Nucleus accumbens (tissue), 56 donors: ENCODE measurements around the gene SULT1A1.
"Not testable (repeated sequence)": the region's sequence is repeated elsewhere in the genome, so short reads cannot be mapped to it uniquely, and the experiment has no call there.

Experiments used
- DNase-seq, 56 donors: peaks; one replicate each; lab custom pipeline; 2025; lab: John Stamatoyannopoulos, UW

SULT1A1 gene

DNA sequence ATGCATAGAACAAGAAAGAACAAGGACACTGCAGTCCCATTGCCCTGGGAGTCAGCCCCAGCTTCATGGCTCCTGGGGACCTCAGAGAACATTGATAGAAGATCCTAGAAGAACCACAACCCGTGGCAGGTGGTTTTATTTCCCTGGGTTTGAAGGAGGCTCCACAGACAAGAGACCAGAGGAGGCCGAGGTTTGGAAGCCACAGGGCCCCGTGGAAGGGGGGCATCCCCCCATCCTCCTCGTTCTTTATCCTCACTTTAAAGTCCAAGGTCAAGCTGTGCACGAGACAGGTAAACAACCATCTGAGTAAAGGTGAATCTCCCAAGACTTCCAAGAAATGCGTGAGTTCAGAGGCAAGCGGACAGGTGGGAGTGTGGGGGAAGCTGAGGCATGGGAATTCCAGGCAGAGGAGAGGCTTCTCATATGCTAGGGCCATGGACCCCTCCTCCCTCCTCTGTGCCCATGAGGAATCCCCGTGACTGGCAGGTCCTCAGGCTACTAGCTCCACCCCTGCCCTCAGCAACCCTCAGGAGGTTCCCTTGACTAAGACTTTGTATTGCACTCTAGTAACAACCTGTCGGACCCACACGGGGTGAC is 849 bp upstream of the SULT1A1 start:
- no peak for DNase-seq

GRCh38 chr16:28608867-28609596 is 812 bp downstream of the SULT1A1 start:
- DNase-seq: peak in 9 of 56 donors; percentile 2 to 45 (median 11)

GRCh38 chr16:28608496-28608808 is 1.4 kb downstream of the SULT1A1 start:
- DNase-seq: not testable (repeated sequence)

DNA sequence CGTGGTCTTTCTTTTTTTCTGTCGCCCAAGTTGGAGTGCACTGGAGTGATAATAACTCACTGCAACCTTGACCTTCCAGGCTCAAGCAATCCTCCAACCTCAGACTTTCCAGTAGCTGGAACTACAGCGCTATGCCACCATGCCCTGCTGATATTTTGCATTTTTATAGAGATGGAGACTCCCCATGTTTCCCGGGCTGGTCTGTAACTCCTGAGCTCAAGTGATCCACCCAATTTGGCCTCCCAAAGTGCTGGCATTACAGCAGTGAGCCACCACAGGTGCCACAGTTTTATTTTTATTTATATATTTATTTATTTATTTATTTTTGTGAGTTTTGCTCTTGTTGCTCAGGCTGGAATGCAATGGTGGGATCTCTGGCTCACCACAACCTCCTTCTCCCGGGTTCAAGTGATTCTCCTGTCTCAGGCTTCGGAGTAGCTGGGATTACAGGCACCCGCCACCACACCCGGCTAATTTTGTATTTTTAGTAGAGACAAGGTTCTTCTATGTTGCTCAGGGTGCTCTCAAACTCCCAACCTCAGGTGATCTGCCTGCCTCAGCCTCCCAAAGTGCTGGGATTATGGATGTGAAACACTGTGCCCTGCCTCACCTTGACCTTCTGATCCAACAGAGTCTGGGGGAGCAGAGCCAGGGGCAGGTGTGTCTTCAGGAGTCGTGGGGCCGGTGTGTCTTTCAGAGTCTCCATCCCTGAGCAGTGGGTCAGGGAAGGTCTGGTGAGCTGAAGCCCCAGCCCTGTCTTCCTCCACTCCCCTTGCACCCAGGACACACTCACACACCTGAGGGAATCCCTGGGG is 2.0 kb downstream of the SULT1A1 start:
- not testable (repeated sequence) for DNase-seq

- no peak for DNase-seq
These were observed 2.7 kb downstream of the SULT1A1 start for GRCh38 chr16:28607116-28607623.

- DNase-seq: no peak
These were observed 3.3 kb downstream of the SULT1A1 start for GRCh38 chr16:28606291-28607115.

GRCh38 chr16:28604186-28604565 is 5.7 kb downstream of the SULT1A1 start:
- DNase-seq: no peak

DNA sequence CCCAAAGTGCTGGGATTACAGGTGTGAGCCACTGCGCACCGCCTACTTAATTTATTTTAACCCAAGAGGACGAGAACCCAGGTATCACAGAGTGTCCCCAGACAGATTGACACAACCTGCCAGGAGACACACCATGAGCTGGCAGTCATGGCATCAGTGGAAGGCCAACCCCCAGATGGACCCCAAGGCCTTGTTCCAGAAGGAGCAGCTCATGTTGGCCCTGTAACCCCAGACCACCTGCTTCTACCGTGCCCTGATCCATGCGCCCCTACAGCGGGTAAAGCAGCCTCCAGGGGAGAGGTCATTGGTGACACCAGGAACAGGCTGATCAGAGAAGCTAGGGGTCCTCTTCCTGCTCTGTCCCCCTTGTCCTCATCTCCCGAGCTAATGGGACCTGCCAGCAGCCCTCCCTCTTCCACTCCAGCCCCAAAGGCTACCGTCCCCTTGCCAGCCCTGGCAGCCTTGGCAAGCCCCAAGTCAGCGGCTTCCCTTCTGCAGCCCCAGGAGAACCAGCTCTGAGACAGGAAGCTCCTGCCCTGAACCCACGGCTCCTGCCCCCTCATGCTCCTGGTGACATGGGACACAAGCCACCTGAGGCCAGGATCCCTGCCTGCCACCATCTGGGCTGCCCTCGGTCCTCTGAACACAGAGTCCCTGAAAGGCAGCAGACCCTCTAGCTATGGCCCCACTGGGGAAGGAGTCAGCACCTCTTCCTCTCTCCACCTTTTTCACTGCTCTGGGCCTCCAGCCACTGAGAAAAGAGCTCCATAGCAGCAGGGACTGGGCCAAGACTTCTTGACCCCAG is 6.3 kb downstream of the SULT1A1 start:
- no peak for DNase-seq

GRCh38 chr16:28602529-28602928 is 7.3 kb downstream of the SULT1A1 start:
- no peak for DNase-seq

GRCh38 chr16:28602062-28602461 is 7.8 kb downstream of the SULT1A1 start:
- DNase-seq: not testable (repeated sequence)

GRCh38 chr16:28601589-28601988 is 8.3 kb downstream of the SULT1A1 start:
- not testable (repeated sequence) for DNase-seq

DNA sequence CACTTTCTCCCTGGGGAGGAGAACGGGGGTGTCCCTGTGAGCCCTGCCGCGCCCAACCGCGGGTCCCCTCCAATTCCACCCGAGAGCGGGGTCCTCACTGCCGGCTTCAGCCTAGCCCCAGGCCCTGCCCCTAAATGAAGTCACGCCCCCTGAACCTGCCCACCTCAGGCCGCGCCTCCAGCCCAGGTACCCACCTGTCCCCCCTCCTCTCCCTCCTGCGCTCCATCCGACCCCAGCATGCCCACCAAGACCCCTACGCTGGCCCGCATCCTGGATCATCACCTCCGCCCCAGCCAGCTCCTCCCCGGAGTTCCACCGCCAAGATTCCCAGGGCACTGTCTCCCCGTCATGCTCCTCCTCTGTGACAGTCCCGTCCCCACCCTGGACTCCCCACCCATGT is 8.9 kb downstream of the SULT1A1 start:
- DNase-seq: not testable (repeated sequence)

DNA sequence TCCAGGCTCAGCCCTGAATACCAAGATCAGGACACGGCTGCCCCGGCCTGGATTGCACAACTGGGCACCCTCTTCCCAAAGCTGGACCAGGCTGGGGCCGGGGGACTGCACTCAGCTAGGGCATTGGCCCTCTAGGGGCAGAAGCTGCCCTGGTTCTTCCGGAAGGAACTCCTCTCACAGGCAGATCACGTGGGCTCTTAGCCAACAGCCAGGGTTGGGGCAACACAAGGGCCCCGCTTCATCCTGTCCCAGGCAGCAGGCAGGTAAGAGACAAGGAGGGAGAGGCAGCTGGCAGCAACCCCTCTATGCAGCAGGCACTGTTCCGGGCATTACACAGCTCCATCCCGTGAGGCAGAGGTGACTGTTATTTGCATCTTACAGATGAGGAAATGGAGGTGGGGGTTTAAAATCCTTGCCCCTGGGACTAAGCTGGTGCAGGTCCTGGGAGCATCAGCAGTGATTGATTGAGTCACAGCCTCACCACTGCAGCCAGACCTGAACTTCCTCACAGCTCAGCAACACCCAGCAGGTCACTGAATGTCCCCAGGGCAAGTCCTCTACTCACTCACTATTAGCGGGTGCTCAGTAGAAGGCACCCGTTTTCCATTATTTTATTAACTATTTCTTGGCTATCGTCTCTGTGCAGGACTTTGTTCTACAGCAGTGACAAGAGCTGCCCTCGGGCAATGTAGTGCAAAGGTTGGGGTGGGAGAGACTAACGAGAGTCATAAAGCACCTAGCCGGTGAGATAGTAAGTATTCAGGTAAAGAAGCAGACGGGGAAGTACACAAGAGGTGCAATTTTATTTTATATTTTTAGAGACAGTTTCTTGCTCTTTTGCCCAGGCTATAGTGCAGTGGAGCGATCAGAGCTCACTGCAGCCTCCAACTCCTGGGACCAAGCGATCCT is 10.2 kb downstream of the SULT1A1 start:
- not testable (repeated sequence) for DNase-seq

DNA sequence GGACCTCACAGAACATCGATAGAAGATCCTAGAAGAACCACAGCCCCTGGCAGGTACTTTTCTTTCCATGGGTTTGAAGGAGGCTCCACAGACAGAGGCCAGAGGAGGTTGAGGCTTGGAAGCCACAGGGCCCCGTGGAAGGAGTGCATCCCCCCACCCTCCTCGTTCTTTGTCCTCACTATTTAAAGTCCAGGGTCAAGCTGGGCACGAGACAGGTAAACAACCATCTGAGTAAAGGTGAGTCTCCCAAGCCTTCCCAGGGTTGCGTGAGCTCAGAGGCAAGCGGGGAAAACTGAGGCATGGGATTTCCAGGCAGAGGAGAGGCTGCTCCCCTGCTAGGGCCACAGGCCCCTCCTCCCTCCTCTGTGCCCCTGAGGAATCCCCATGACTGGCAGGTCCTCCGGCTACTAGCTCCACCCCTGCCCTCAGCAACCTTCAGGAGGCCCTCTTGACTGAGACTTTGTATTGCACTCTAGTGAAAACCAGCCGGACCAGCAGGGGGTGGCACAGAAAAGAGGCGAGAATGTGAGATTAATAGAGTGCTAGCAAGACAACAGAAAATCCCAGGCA is 12.1 kb downstream of the SULT1A1 start:
- no peak for DNase-seq

DNA sequence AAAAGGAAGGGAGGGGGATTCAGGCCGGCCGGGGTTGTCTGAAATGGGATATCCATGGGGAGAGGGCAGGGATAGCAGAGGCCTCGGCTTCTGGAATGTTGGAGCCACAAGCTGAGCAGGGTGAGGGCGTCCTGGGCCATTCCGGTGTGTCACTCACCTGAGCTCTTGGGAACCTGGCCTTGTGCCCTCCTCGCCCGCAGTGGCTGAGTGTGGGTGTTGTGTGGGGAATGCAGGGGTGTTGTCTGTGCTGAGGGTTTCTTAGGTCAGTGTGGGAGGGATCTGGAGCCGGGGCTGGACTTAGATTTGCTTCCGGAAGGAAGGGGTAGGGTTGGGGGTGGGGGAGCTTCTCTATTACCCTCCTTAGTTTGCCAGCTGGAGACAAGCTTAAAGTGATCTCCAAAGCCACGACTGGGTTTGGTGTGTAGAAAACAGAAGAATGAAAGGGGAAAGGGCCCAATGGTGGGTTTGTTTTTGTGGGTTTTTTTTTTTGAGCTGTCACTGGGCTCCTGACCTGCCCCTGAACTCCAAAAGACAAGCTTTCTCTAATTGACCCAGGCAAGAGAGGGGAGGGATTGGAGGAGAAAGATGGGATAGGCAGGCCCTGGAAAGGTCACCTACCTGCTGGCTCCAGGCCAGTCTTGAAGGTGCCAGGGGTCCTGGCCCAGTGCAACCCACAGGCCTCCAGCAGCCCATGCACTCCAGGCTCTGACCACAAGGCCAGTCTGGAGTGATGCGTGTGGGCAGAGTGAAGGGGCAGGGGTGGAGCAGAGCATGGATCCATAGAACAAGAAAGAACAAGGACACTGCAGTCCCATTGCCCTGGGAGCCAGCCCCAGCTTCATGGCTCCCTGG is 12.8 kb downstream of the SULT1A1 start, which contains the start of gene SULT1A2:
TSS of gene SULT1A2 (minus strand) at position 211 of the 852 bp plus-strand sequence. CDS start 1,120 bp downstream, outside the sequence.
- DNase-seq: no peak

DNA sequence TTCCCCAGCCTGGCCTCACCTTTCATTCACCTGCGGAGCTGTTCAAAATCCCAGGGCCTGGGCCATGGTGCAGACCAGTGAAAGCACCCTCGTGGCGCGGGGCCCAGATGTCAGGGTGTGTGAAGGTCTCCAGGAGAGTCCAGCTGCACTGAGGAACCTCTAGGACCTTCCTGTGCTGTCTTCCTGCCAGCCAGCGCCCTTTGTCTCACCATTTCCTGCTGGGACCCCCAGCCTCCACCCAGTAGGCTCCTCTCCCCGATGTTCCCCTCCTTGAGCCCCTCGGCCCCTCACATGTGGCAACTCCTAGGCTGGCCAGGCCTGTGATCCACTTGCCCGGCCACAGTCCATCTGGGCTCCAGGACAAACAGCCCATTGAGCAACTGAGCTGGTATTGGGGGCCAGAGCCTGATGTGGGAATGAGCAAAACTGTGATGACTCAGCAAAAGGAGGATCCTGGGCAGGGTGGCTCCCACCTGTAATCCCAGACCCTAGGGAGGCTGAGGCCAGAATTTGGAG is 13.7 kb downstream of the SULT1A1 start:
- DNase-seq: no peak

- DNase-seq: not testable (repeated sequence)
These were observed 14.4 kb downstream of the SULT1A1 start for GRCh38 chr16:28595451-28595850.
